ENCODE results near the gene ATP2C2. TPM values are rescaled to one million over a fixed set of nuclear protein-coding genes. Genes with fewer than 3 reads are reported as not detected.

Gene ATP2C2
- total and polyA plus RNA-seq, 2 experiments from 2014 or later = 2.1 TPM

GRCh38 chr16:84319146-84319760, 49.1 kb upstream of the ATP2C2 start:
- no peaks in the 10 kb centered on the region for H3K9me3 Mint-ChIP-seq
- ATAC-seq (no peak), DNase-seq (ENCODE audit: low spot score) (no peak)
- TF ChIP-seq STAT1 (IDR thresholded peaks at IDR 0.05; ENCODE audit: unreplicated experiment) = no peak
- TF ChIP-seq ZNF462 (CRISPR knock-in tag; IDR thresholded peaks at IDR 0.05) = no peak
- no peak for TF ChIP-seq EZH2phosphoT487 (IDR thresholded peaks at IDR 0.05; ENCODE audit: unreplicated experiment)
- H3K4me3 Mint-ChIP-seq = no peak overlapping the region
- no peaks in the 10 kb centered on the region for H3K4me1 ChIP-seq (ENCODE audit: insufficient read depth)
- H3K36me3 ChIP-seq (ENCODE audit: insufficient read depth) = no peaks in the 10 kb centered on the region
- no peaks in the 10 kb centered on the region for H3K36me3 Mint-ChIP-seq (ENCODE audit: low read depth)
- no peaks in the 10 kb centered on the region for H4K20me1 ChIP-seq (replicated peaks; ENCODE audit: insufficient read depth)
- H3K27ac Mint-ChIP-seq = no peak overlapping the region
- no peaks in the 10 kb centered on the region for H3K27me3 ChIP-seq (ENCODE audit: insufficient read depth)
- H3K9me2 ChIP-seq (ENCODE audit: insufficient read depth) = no peaks in the 10 kb centered on the region
- H3K27ac ChIP-seq (ENCODE audit: low read depth) = no peak overlapping the region
- H3K27me3 Mint-ChIP-seq (ENCODE audit: insufficient read depth, low read depth, poor library complexity) = peaks cover 2% of the 10 kb centered on the region
- no peak overlapping the region for H3K4me2 ChIP-seq
- H3K79me2 ChIP-seq (replicated peaks; ENCODE audit: insufficient read depth) = no peaks in the 10 kb centered on the region
- H3K4me3 ChIP-seq = no peak overlapping the region
- H3K4me1 Mint-ChIP-seq = no peaks in the 10 kb centered on the region
- H2AFZ ChIP-seq = no peak overlapping the region
- no peaks in the 10 kb centered on the region for H3F3A ChIP-seq (replicated peaks; ENCODE audit: low read depth)

- H3F3A ChIP-seq (replicated peaks; ENCODE audit: low read depth) = no peaks in the 10 kb centered on the region
- no peak for DNase-seq (ENCODE audit: low spot score)
- no peak overlapping the region for H3K27ac ChIP-seq (ENCODE audit: low read depth)
- no peaks in the 10 kb centered on the region for H3K36me3 ChIP-seq (ENCODE audit: insufficient read depth)
- Mint-ChIP-seq H3K27ac (no peak overlapping the region), H3K4me1 (no peaks in the 10 kb centered on the region), H3K4me3 (no peak overlapping the region), H3K27me3 (ENCODE audit: insufficient read depth, low read depth, poor library complexity) (peaks cover 2% of the 10 kb centered on the region), H3K36me3 (ENCODE audit: low read depth) (no peaks in the 10 kb centered on the region), H3K9me3 (no peaks in the 10 kb centered on the region)
- H2AFZ ChIP-seq = no peak overlapping the region
- H3K4me2 ChIP-seq = no peak overlapping the region
- no peaks in the 10 kb centered on the region for H3K27me3 ChIP-seq (ENCODE audit: insufficient read depth)
- no peaks in the 10 kb centered on the region for H3K4me1 ChIP-seq (ENCODE audit: insufficient read depth)
- H3K4me3 ChIP-seq = no peak overlapping the region
- no peaks in the 10 kb centered on the region for H3K9me2 ChIP-seq (ENCODE audit: insufficient read depth)
- no peaks in the 10 kb centered on the region for H4K20me1 ChIP-seq (replicated peaks; ENCODE audit: insufficient read depth)
- no peak for ATAC-seq
- no peaks in the 10 kb centered on the region for H3K79me2 ChIP-seq (replicated peaks; ENCODE audit: insufficient read depth)
- no peak for TF ChIP-seq EZH2phosphoT487 (IDR thresholded peaks at IDR 0.05; ENCODE audit: unreplicated experiment)
- TF ChIP-seq JUNB (IDR thresholded peaks at IDR 0.05; ENCODE audit: unreplicated experiment) = no peak
- TF ChIP-seq STAT1 (IDR thresholded peaks at IDR 0.05; ENCODE audit: unreplicated experiment) = no peak
- no peak for TF ChIP-seq CREB1 (CRISPR knock-in tag; IDR thresholded peaks at IDR 0.05; ENCODE audit: low read depth)
- TF ChIP-seq NANOG (IDR thresholded peaks at IDR 0.05; ENCODE audit: borderline replicate concordance) = no peak
- TF ChIP-seq EZH2 (IDR thresholded peaks at IDR 0.05; ENCODE audit: low read depth, unreplicated experiment) = no peak
Measured at GRCh38 chr16:84320511-84320910, 47.8 kb upstream of the ATP2C2 start.
